ENCODE measurements around the gene DAPK2.

DAPK2 gene

DNA sequence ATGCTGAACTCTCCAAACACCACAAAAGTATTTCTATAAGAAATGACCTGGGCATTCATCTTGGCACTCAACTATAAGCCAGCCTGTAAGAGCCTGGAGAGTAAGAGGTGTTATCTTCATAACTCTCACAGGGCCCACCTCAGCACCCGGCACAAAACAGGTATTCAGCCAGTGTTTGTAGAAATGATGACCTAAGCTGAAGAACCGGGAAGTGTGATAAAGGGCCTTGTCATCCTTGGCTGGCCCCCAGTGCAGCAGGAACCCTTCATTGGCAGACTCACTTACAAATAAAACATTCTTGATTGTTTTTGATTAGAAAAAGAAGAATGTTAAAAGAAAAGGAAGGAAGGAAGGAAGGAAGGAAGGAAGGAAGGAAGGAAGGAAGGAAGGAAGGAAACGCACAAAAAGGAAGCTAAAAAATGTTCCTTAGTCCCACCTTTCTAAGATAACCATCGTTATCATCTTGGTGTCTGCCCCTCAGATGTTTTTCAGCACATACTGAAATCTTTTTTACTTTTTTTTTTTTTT is 52.1 kb downstream of the DAPK2 start:
- no peak for DNase-seq

- no peak for DNase-seq
These were observed 54.0 kb downstream of the DAPK2 start for GRCh38 chr15:63992300-63992699.

- DNase-seq = no peak
These were observed 54.6 kb downstream of the DAPK2 start for GRCh38 chr15:63991706-63992105.

DNA sequence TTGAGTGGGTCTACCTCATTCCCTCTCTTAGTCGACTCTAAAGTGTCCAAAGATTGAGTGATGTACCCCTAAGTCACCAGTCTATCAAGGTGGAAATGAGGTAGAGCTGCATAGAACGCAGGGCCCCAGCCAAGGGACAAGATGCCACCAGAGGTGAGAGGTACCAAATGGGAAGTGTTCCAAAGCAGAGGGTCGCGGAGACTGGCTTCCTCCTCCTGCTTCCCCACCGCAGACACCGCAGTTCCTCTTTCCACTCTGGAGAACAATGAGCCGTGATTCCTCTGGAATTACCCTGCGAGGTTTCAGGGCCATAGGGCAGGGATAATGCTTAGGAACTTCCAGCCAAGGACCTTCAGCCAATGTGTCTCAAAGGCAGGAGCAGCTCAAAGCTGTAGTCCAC is 55.8 kb downstream of the DAPK2 start:
- DNase-seq = no peak

GRCh38 chr15:63987796-63988378 is 58.4 kb downstream of the DAPK2 start:
- DNase-seq = no peak

GRCh38 chr15:63986751-63987341 is 59.4 kb downstream of the DAPK2 start:
- DNase-seq = no peak

DNA sequence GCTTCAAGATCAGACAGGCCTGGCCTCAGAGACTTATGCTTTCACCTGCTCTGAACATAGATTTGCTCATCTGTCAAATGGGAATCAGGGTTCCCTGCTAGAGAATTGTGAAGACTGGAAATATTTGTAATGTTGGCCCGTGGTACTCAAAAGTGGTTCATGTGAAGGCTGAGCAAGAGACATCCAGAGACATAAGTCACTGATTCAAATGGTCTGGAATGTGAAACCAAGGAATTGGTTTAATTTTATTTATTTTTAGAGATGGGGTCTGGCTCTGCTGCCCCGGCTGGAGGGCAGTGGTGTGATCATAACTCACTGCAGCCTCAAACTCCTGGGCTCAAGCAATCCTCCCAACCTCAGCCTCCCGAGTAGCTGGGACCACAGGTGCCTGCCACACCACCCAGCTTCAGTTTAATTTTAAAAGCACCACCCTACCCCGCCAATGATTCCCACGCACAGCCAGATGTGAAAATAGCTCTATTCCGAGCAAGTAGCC is 60.1 kb downstream of the DAPK2 start:
- DNase-seq = no peak

- no peak for DNase-seq
These were observed 60.8 kb downstream of the DAPK2 start for GRCh38 chr15:63985221-63986184.

- no peak for DNase-seq
These were observed 62.0 kb downstream of the DAPK2 start for GRCh38 chr15:63984331-63984730.

- DNase-seq = peak; percentile 37
These were observed 63.1 kb downstream of the DAPK2 start for GRCh38 chr15:63983061-63983711.

- no peak for DNase-seq
These were observed 63.9 kb downstream of the DAPK2 start for GRCh38 chr15:63982381-63982854.

GRCh38 chr15:63981596-63982320 is 64.5 kb downstream of the DAPK2 start:
- DNase-seq = no peak

DNA sequence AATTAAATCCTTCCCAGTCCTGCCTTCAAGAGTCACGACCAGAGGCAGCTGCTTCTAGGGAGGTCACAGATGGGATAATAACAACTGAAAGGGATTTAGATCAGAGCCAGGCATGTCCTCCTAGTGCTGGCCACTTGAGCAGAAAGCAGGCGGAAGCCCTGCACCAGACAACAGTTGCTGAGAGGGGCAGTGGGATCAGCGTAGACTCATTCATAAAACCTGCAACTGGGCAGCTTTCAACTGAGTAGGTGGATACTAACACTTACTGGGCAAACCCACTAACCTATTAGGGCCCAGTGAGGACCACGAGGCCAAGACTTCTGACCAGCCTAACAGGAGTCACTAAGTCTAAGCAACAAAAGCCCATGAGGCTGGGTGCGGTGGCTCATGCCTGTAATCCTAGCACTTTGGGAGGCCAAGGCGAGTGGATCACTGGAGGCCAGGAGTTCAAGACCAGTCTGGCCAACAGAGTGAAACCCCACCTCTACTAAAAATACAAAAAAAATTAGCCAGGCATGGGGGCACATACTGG is 67.0 kb downstream of the DAPK2 start:
- no peak for DNase-seq

DNA sequence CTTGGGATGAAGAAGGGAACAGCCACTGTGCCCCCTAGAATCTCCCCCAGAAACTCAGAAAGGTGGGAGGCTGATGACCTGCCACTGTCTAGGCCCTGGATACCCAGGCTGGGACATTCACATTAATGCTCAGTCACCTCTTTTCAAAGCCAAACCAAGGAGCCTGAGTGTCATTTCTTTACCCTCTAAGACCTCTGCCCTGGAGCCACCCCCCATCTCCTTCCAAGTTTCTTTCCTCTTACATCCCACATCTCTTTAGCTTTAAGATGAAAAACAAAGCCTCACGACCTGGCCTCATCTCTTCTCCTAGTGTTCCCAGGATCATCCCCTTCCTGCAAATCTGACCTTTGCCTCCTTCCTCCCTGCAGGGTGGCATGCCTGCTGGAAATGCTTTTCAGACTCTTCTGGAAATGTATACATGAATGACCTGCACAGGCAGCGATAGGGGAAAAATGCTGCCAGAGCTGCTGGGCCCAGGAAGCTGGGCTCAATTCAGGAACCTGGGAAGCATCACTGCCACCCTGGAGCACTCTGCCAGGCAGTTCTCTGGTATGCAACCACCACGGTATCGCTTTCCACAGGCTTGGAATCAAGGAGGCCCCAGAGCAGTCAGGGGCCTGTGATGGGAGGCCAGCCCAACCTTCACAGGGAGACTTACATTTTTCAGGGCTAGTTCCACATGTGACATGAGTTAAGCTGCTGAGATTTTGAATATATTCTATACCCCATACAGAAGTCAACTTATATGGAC is 67.6 kb downstream of the DAPK2 start:
- DNase-seq = no peak

DNA sequence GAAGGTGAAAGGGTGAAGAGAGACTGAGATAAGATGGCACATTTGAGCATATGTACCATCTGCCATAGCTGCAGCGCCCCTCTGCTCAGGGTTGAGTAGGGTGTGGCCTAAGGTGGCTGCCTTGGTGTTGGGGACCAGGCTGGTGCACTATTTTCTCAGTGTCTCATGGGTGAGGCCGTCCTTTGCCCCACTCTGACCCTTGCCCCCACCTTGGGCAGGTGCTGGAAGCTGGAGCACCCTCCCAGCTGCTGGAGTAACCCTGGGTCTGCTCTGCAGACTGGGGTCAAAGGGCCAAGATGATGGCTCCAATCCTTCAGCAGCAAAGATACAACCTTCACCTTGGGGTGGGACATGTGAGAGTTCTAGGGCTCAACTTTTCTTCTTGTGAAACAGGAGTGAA is 69.2 kb downstream of the DAPK2 start:
- no peak for DNase-seq

DNA sequence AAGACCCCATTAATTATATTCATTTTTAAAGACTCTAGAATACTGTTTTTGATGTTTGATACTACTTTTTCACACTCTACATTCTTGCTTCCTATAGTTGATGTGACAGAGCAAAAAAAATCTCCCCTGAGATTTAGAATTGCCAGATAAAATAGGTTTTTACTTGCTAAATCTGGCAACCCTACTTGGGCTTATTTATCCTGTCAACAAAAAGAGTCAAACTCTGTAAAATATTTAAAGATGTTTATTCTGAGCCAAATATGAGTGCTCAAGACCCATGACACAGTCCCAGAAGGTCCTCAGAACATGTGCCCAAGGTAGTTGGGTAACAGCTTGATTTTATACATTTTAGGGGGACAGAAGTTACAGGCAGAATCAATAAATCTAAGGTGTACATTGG is 72.3 kb downstream of the DAPK2 start:
- DNase-seq = no peak

DNA sequence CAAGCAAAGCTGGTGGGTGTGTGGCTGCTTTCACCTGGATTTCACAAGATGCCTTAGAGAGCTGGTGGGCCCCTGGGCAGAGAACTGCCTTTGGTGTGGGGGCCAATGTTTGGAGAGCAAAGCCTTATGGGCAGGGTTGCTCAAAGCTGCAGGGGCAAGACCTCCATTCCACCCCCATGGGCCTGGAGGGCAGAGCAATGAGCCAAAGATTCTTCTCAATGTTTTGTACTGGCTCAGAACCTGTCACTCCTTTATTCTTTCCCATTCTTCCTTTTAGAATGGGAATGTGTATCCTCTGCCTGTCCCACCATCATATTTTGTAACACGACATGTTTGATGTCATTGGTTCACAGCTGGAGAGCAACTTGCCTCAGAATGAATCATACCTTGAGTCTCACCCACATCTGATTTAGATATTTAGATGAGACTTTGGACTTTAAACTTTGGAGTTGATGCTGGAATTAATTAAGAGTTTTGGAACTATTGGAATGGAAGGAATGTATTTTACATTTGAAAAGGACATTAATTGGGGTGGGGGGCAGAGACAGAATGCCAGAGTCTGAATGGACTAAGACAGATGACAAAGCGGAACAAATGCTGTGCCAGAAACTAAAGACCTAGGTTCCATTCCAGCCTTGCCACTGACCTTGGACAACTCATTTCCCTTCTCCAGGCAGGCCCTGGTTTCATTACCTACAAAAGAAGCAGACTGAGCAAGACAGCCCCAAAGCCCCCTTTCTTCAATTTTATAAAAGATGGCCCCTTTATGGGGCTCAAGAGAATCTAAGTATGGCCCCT is 72.9 kb downstream of the DAPK2 start:
- no peak for DNase-seq

GRCh38 chr15:63972801-63973200 is 73.5 kb downstream of the DAPK2 start:
- DNase-seq = no peak

GRCh38 chr15:63971904-63972303 is 74.4 kb downstream of the DAPK2 start:
- DNase-seq = no peak

DNA sequence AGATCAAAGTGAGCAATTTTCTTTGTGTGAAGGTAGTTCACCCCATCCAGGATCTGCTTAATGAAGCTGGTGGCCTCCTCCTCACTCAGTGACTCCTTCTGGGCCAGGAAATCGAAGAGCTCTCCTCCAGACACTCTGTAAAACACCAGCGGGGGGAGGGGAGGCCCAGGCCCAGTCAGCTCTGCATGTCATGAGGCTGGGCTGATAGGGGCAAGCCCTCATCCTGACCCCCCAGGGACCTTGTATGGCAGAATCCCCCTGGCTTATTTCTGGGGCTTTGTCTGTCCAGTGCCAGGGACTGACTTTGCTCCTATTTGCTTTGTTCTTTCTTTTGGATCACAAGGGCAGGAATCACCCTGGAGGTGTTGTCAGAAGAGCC is 74.9 kb downstream of the DAPK2 start:
- DNase-seq = no peak

Measured in NCI-H1694 (cell line).